ENCODE results near the gene ANO7. TPM values are rescaled to one million over a fixed set of nuclear protein-coding genes. Genes with fewer than 3 reads are reported as not detected.

Gene ANO7
- total RNA-seq, 1 donor from 2014 or later: 2.6 TPM

- DNase-seq (ENCODE audit: low read depth in 2 of 2): no peak
Observed at GRCh38 chr2:241244368-241244767, 55.9 kb downstream of the ANO7 start.

- DNase-seq (ENCODE audit: low read depth in 2 of 2): no peak
Observed at GRCh38 chr2:241248289-241248688, 59.8 kb downstream of the ANO7 start.

DNA sequence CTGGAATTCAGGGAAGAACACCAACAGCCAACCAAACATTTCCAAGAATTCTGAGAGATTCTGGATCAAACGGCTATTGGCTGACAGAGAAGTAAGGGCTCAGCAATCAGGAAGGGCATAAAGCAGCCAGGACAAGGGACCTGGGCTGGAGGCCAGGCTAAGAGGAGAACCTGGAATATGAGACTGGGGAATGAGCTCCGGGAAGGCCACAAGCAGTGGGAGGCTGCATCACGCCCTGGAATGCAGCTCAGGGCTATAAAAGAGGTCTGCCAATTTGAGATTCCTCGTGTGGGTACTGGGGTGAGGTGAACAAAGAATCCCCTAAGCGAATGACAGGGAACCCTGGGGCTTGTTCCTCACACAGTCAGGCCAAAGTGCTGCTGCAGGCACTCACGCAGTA lies 60.4 kb downstream of the ANO7 start:
- DNase-seq (ENCODE audit: low read depth in 2 of 2): no peak

- no peak for DNase-seq (ENCODE audit: low read depth in 2 of 2)
Observed at GRCh38 chr2:241249654-241250053, 61.2 kb downstream of the ANO7 start.

DNA sequence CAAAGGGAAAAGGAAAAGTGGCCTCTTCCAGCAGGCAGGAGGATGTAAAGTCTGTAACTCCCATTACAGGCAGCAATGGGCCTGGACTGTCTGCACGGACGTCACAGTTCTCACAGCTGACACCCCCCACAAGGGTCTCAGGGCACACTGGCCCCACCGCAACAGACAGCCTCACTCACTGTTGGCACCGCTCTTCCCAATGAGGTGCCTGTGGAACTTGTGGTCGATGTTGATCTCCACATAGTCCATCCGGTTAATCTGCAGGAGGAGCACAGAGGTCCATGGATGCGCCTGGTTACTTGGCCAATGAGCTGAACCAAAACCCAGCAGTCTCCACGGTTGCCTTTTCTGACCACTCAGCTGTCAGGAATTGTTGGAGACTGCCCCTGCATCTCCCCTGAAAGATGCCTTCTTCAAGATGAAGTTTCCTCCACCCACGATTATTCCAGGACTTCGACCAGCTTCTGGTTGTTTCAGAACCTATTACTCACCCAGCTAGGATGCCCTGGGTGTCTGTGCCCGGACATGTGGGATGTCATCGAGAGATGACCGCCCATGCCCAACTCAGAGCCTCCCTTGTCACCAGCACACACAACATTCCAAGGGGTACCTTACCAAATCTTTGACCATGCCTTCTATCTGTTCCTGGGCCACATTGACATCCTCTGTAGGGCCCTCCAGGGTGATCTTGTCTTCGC lies 64.5 kb downstream of the ANO7 start:
- DNase-seq (ENCODE audit: low read depth in 2 of 2): no peak

DNA sequence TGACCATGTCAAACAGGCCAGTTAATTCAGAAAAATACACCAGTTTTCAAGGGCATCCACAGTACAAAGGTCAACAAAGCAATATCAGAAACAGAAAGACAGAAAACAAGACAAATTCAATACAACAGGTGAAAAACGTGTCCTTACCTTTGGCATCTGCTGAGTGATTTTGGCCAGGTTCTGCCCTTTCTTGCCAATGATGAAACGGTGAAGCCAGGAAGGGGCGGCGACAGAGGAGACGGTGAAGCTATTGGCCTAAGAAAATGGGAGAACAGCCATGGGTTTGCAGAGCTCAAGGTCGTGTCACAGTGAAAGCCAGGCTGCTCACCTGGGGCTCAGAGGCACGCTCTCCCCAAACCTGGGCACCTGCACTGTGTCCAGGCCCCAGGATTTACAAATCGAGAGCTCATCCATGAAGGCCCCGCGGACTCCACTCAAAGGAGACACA lies 66.5 kb downstream of the ANO7 start:
- DNase-seq (ENCODE audit: low read depth in 2 of 2): no peak

- no peak for DNase-seq (ENCODE audit: low read depth in 2 of 2)
Observed at GRCh38 chr2:241255542-241256167, 67.2 kb downstream of the ANO7 start.

DNA sequence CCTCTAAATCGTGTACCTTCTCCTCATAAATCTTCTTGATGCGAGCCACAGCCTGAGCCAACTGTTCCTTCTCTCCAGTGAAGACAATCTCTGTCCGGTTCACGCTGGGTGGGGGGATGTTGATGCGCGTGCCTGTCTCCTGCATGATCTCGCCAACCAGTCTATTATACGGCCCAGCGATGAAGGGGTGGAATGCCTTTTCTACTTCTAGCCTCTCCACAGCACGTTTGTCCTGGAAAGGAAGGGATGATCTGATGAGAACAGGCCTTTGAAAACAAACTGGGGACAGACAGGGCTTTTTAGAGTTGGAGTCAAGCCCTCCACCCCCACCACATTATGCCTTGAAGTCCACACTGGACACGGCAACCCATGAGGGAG lies 67.7 kb downstream of the ANO7 start:
- DNase-seq (ENCODE audit: low read depth in 2 of 2): no peak

DNA sequence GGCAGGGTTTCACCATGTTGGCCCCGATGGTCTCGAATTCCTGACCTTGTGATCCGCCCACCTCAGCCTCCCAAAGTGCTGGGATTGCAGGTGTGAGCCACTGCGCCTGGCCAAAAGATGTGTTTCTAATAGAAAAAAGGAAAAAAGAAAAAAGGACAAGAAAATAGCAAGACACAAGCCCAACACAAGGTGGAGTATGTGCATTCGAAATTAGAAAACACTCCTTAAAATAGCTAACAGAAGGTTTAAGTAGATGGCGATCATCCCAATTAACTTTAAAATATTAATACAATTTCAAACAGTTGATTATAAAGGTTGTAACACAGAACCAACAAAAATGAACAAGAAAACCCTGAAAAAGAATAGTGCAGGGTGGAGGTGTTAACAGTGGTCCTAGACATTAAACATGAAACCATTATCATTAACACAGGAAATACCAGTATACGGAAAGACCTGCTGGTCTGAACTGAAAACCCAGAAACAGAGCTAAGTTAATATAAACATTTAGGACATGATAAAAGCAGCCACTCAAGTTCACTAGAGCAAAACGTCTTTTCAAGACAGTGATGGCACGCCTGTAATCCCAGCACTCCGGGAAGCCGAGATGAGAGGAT lies 69.0 kb downstream of the ANO7 start:
- DNase-seq (ENCODE audit: low read depth in 2 of 2): no peak

GRCh38 chr2:241258505-241259280 lies 70.2 kb downstream of the ANO7 start:
- peak in 1 of 2 donors; percentile 58 for DNase-seq (ENCODE audit: low read depth in 2 of 2)

GRCh38 chr2:241260911-241261310 lies 72.4 kb downstream of the ANO7 start:
- no peak for DNase-seq (ENCODE audit: low read depth in 2 of 2)

GRCh38 chr2:241261628-241262027 lies 73.2 kb downstream of the ANO7 start:
- no peak for DNase-seq (ENCODE audit: low read depth in 2 of 2)

- no peak for DNase-seq (ENCODE audit: low read depth in 2 of 2)
Observed at GRCh38 chr2:241263061-241263460, 74.6 kb downstream of the ANO7 start.

- no peak for DNase-seq (ENCODE audit: low read depth in 2 of 2)
Observed at GRCh38 chr2:241265506-241265905, 77.0 kb downstream of the ANO7 start.

- DNase-seq (ENCODE audit: low read depth in 2 of 2): no peak
Observed at GRCh38 chr2:241267249-241268067, 79.0 kb downstream of the ANO7 start.

- peak; percentile 40 to 41 for DNase-seq (ENCODE audit: low read depth in 2 of 2)
Observed at GRCh38 chr2:241268306-241268705, 79.8 kb downstream of the ANO7 start.

- DNase-seq (ENCODE audit: low read depth in 2 of 2): no peak
Observed at GRCh38 chr2:241268716-241269445, 80.4 kb downstream of the ANO7 start.

GRCh38 chr2:241269707-241270520 lies 81.4 kb downstream of the ANO7 start:
- DNase-seq (ENCODE audit: low read depth in 2 of 2): no peak

- no peak for DNase-seq (ENCODE audit: low read depth in 2 of 2)
Observed at GRCh38 chr2:241270531-241270930, 82.1 kb downstream of the ANO7 start.

All from lung microvascular endothelial cell (primary cell).